ENCODE data around the gene NEB.
"Not testable (repeated sequence)": the region's sequence is repeated elsewhere in the genome, so short reads cannot be mapped to it uniquely, and the experiment has no call there.

DNA sequence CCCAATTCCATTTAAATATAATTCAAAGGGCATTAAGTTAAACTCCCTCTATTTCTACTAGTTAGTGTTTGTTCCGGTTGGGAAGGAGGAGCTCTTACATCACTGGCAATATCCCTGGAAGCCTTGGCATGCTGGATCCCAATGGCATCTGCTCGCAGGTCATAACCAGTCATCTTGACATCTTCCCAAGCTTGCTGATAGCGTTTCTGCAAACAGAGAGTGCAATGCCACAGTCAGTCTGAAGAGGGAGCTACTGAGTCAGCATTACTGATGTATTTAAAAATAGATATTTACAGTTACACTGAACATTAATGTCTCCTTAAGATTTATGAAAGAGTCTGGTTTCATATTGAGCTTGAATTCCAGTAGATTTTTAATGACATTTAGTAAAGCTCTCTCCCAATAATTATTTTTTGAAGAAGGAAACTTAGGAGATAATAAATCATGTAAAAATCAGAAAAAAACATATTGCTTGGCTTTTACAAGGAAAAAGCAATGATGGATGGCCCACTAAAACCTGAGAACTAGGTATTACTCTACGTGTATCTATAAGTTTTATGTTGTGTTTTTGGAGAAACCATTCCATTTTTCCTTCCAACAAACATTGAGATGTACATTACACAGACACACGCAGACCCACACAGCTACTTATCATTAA is 142.9 kb downstream of the NEB start:
- TF ChIP-seq, protein P1, sequence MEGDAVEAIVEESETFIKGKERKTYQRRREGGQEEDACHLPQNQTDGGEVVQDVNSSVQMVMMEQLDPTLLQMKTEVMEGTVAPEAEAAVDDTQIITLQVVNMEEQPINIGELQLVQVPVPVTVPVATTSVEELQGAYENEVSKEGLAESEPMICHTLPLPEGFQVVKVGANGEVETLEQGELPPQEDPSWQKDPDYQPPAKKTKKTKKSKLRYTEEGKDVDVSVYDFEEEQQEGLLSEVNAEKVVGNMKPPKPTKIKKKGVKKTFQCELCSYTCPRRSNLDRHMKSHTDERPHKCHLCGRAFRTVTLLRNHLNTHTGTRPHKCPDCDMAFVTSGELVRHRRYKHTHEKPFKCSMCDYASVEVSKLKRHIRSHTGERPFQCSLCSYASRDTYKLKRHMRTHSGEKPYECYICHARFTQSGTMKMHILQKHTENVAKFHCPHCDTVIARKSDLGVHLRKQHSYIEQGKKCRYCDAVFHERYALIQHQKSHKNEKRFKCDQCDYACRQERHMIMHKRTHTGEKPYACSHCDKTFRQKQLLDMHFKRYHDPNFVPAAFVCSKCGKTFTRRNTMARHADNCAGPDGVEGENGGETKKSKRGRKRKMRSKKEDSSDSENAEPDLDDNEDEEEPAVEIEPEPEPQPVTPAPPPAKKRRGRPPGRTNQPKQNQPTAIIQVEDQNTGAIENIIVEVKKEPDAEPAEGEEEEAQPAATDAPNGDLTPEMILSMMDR (conservative IDR thresholded peaks at IDR 0.05; ENCODE audit: low read depth, low read length): not testable (repeated sequence)
- not testable (repeated sequence) for TF ChIP-seq POLR2A (IDR thresholded peaks at IDR 0.05; ENCODE audit: low read depth, low read length); MAZ (IDR thresholded peaks at IDR 0.05; ENCODE audit: borderline replicate concordance, low read depth, low read length)

Data from IMR-90 (cell line).